ENCODE measurements around the gene FOXC2.

FOXC2 gene

GRCh38 chr16:86566601-86566965 is at the start of gene FOXC2:
FOXC2 (plus strand) TSS chr16:86566829; CDS start chr16:86567336, 507 bp downstream.
- FAIRE-seq, result peak; percentile 70

DNA sequence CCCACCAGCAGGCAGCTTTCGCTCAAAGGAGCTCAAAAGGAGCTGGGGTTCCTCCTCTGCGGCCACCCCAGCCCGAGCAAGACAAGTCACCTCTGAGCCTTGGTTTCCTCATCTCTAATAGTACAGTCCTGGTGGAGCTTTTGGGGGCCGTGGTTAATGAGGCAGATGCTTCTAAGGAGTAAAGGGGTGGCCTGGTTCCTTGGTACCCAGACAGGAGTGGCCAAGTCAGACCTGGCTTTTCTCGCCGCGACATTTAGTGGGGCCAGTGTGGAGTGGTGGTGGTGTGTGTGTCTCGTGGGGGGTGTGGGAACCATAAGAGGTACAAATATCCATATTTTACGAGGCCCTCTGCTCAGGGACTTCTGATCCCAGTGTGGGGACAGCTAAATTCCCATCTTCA is 49.6 kb upstream of the FOXC2 start:
- FAIRE-seq, result no peak

GRCh38 chr16:86517652-86518258 is 48.9 kb upstream of the FOXC2 start:
- FAIRE-seq, result no peak

DNA sequence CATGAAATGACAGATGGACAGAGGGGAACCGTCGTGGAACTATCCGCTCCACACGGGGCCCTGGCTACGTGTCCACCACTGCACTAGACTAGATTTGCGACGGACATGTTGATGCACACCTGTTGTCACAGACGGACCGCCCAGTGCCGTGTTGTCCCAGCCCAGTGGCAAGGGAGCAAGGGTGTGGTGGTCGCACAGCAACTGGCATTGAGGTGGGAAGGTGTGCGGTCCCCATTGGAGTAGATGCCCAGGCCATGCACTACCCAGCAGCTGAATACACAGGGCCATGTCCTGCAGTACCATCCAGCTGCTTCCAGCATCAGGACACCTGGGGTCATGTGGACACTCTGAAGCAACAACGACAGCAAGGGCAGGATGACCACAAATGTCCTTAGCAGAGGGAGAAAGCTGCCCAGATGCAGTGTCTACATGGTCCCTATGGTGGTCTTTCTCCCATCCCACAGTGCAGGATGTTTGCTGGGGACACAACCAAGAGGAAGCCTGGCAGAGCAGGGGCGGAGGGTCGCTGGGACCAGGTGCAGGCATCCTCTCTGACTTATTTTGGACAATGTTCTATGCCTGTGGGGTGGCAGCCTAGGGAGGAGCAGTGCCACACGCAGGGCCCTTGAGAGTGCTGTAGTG is 47.5 kb upstream of the FOXC2 start:
- no peak for FAIRE-seq

DNA sequence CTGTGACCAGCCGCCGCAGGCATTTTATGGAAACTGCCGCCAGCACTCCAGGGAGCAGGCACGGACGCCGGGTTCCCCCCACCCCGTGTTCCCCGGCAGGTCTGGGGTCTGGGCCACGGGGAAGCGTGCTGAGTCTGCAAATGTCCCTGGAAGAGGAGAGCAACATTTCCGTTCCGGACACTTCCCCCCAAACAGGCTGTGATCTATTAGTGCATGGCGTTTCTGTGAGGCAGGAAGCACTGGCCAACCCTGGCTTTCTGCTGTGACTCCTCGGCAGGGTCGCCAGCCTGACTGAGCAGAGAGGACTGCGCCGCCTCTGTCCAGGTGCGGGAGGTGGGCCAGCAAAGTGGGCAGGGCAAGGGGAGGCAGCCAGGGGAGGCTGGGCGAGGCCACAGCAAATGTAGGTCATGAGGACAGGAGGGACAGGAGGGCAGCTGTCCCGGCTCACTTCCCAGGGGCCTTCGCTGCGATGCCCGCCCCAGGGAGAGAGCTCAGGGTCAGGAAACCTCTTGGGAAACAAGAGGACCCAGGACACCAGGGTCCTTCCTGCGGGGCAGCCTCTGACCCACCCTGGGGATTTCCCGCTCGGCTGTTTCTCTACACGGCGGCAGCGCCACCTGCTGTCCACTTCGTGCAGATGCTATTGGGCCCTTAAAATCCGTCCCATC is 46.8 kb upstream of the FOXC2 start:
- no peak for FAIRE-seq

- FAIRE-seq, result no peak
Observed at GRCh38 chr16:86520317-86521210, 46.1 kb upstream of the FOXC2 start.

DNA sequence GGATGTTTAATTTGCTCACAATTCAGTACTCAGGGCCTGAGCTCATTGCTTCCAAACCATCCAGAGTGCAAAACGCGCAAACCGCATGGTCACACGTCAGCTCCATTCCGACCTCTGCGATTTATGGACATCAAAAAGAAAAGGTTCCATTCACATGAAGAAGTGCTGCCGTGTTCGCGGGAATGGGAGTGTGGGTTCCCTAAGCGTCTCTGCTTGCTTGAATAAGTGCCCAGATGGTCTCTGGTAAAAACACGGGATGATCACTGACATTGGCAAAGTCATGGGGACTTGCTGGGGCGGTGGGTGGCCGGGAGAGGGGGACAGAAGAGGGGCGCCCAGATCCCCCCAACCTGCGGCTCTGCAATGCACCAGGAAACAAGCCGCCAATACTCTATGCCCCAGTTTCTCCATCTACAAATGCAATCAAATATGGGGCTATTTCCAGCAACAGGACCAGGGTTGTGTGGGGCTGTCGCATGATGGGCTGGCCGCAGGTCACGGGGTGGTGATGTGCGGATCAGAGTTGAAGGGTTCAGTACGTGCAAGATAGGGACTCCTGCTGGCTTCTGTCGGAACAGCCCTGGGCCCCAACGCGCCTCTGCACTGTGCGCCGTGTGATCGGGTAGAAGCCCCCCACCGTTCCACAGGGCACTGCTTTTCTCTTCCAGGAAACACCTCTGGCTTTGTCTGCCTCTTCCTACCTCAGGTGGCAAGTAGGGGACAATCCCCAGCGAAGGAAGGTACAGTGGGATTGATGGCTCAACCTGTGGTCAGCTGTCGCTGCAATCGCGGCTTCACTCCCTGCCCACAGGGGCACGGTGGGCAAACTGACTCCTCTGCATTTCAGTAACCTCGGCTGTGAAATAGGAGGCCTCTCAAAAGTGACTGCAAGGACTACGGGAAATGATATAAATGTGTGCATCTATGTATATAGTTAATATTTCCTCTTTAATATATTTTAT is 45.1 kb upstream of the FOXC2 start:
- no peak for FAIRE-seq

GRCh38 chr16:86522634-86523033 is 44.0 kb upstream of the FOXC2 start:
- FAIRE-seq, result no peak

DNA sequence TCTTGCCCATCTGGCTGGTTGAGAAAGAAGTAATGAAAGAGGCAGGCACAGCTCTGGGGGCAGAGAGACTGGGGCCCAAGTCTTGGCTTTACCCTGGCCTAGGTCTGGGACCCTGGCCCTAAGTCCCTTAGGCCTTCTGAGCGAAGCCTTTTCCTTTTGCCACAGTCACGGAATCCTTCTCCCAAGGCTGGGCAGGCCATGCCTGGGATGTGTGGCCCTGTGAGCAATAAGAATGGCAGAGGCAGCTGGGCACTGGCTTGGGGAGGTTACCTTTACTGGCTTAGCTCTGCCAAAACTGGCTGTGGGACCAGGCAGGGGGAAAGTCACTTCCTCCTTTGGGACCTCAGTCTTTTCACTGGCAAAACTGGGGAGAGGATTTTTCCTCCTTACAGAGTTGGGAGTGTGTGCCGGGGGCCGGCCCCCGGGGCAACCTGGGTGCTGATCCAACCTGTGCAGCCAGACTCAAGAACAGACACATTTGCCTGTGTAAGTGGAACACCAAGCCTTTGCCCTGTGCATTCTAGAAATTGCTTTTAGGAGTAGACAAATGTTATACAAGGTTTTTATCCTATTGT is 43.4 kb upstream of the FOXC2 start:
- FAIRE-seq, result no peak

DNA sequence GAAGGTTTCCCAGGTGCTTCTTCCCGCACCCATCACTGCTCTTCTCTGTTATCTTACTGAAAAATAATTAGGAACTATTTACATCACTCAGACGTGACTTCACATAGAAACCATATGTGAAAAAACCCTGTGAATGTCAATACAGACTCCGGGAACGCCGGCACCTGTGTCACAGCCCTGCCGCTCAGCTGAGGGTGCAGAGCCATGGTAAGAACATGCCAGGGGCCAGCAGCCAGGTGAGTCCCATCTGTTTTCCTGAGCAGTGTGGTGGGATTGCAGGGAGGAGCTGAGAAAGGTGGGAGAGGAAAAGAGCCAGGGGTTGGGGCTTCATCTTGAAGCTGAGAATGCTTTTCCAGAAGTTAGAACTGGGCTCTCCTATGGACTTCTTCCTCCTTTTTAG is 42.6 kb upstream of the FOXC2 start:
- no peak for FAIRE-seq

DNA sequence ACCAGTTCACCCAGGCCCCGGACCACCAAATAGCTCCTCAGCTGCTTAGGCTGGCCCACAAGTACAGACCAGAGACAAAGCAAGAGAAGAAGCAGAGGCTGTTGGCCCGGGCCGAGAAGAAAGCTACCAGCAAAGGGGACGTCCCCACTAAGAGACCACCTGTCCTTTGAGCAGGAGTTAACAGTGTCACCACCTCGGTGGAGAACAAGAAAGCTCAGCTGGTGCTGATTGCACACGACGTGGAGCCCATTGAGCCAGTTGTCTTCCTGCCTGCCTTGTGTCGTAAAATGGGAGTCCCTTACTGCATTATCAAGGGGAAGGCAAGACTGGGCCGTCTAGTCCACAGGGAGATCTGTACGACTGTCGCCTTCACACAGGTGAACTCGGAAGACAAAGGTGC is 40.9 kb upstream of the FOXC2 start:
- FAIRE-seq, result no peak

- no peak for FAIRE-seq
Observed at GRCh38 chr16:86527366-86527765, 39.3 kb upstream of the FOXC2 start.

GRCh38 chr16:86528061-86528929 is 38.3 kb upstream of the FOXC2 start:
- no peak for FAIRE-seq

GRCh38 chr16:86529160-86529559 is 37.5 kb upstream of the FOXC2 start:
- no peak for FAIRE-seq

DNA sequence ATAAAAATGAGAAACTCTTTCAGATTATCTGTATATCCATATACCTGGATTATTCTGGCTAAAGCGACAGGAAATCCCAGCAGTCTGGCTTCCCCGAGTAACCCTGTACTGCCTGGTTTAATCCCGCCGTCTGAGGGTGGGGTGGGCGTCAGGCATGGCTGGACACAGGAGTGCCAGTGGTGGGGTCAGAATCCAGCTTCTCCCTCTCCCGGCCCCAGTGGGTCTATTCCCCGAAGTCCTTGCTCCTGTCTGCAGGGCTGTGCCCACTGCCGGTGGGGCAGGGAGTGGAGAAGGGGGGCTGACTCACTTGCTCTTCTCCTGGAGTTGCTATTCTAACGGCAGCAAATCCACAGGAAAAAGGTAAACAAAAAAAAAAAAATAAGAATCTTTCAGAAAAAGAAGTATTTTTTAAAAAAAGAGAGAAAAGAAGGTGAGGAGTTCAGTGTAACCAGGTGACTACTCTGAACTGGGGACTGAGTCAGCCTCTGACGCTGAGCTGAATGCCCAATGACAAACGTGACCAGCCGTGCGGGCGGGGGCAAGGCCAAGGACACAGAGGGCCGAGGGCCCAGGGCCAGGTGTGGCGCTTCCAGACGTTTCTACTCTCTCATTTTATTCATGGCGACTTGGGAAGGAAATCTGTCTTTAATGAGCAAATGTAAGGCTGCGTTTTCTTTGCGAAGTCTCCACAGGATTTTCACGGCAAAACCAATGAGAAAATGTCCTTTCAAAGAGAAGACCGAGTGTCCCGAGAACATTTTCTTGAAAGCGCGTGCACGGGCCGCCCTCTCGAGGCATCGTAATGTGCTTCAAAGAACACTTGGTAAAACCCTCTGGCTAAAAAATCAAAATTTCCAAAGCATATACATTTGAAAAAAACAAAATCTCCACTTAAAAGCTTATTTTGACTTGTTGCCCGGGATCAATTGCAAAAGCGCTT is 36.1 kb upstream of the FOXC2 start:
- FAIRE-seq, result no peak

DNA sequence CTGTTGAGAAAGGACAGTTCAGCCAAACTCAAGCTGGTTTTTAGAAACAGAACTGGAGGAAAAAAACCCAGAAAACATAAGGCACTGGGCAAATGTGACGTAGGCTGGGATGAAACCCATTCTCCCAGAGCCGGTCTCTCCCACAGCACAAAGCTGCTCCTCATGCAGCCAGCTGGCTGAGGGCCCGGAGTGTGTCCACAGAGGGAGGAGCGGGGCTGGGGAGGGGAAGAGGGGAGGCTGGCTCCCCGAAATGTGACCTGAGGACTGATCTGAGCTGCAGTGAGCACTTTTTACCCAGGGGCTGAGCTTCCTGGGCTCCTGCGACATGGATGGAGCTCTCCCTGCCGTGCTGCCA is 35.5 kb upstream of the FOXC2 start:
- no peak for FAIRE-seq

DNA sequence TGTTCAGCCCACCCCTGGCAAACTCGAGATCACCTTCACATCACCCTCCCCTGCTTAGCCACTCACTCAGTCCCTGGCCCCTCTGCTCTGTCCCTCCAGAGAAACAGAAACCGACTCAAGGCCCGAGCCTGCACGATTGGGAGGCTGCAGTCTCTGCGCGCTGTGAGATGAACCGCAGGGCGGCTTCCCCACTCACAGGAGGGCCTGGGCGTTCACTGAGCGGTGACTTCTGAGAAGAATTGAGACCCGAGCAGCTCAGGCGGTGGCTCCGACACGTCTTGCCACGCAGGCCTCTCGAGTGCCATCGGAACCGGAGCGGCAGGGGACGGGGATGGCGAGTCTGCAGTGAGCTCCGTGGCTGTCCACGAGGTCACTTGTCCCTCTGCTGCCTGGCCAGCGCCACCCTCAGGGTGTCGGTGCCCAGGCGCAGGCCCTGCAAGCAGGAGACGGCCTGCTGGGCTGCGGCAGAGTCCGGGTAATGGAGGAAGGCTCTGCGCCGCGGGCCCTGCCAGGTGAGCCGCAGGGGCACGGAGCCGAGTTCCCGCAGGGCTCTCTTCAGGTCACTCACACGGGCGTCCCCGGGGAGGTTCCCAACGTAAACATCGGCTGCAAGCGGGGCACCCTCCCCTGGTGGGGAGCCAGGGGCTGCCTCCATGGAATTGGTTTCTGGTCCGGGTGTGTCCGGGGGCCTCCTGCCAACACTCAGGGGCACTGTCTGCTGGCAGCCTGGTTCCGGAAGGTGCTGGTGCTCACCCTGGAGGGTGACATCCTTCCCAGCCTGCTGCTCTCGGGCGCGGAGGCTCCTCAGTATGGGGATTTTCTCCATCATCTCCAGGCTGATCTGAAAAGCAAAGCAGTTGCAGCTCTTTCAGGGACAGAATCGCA is 34.7 kb upstream of the FOXC2 start:
- no peak for FAIRE-seq

DNA sequence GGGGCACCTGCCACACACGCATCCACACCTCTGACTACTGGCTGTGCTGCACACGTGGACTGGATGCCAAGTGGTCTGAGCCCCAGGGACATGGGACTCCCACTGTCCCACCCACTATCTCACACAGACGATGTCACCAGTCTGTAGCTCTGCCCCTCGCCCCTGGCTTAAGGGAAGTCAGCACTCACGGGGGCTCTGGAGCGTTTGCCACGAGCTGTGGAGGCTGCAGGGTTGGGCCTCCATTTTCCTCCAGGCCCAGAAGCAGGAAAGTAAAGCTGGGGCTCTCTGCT is 34.2 kb upstream of the FOXC2 start:
- FAIRE-seq, result no peak

DNA sequence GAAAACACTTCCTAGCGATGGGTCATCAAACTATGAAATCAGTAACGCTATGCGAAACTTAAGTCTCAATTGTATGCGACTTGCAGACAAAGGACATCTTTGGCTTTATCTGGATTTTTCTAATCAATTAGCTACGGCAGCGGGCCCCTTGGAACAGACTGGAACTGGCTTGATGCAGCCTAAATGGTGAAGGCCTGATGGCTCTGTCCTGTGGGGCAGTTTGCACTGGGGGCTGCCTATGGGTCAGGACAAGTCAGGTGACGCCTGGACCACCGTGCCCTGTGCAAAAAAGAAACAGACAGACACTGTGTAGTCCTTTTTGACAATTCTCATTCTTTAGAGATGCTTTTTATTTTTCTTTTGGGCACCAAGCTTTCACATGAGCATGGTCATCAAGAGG is 33.6 kb upstream of the FOXC2 start:
- FAIRE-seq, result no peak
